A673 (cell line): ENCODE measurements around the gene TCF7. TPM values are rescaled to one million over a fixed set of nuclear protein-coding genes. Genes with fewer than 3 reads are reported as not detected.

Experiments
- BruUV-seq: library from RNA; stranded (reverse); fragments of 400-500 nt; replicated peaks from 2 replicates; lab custom pipeline; 2021; lab: Mats Ljungman, UMichigan
- CTCF ChIA-PET: fragments of 300-600 bp; sonication (Branson Sonifier 250); formaldehyde crosslinking; loops from one replicate; lab custom pipeline; 2022; ENCODE audit warnings: antibody characterized with exemption; lab: Charles Lee
- POLR2A ChIA-PET: fragments of 300-600 bp; sonication (Branson Sonifier 250); formaldehyde crosslinking; loops from one replicate; lab custom pipeline; 2022; ENCODE audit warnings: antibody characterized with exemption; ENCODE audit not compliant: low non-redundant PET; lab: Charles Lee
- DNase-seq: peaks from one replicate; pipeline ENCODE4 v3.0.0-alpha.2; 2015; ENCODE audit warnings: low spot score
- H3K27ac ChIP-seq: fragments of 200-600 bp; sonication (generic); 2 replicates; pipeline ENCODE4 v1.5.1; 2016; ENCODE audit warnings: mixed run types, low read depth, mild to moderate bottlenecking, mixed read lengths, antibody characterized with exemption, low read length; ENCODE audit not compliant: poor library complexity, severe bottlenecking
- H3K27me3 ChIP-seq: fragments of 200-600 bp; sonication (generic); replicated peaks from 2 replicates; pipeline ENCODE4 v1.6.1; 2017; ENCODE audit warnings: mixed run types, low read depth, mild to moderate bottlenecking, mixed read lengths, antibody characterized with exemption, low read length; ENCODE audit not compliant: insufficient read depth, poor library complexity
- H3K36me3 ChIP-seq: fragments of 200-600 bp; sonication (generic); 2 replicates; pipeline ENCODE4 v1.6.1; 2016; ENCODE audit warnings: mixed run types, mild to moderate bottlenecking, mixed read lengths, antibody characterized with exemption, low read length; ENCODE audit not compliant: insufficient read depth, poor library complexity, severe bottlenecking
- H3K4me1 ChIP-seq: fragments of 200-600 bp; sonication (generic); 2 replicates; pipeline ENCODE4 v1.6.1; 2017; ENCODE audit warnings: mixed run types, mild to moderate bottlenecking, mixed read lengths, antibody characterized with exemption, low read length; ENCODE audit not compliant: insufficient read depth, poor library complexity, severe bottlenecking
- H3K4me3 ChIP-seq: fragments of 200-600 bp; sonication (generic); 2 replicates; pipeline ENCODE4 v1.5.1; 2016; ENCODE audit warnings: low read depth, mixed run types, mild to moderate bottlenecking, mixed read lengths, low read length; ENCODE audit not compliant: poor library complexity, severe bottlenecking
- H3K9me3 ChIP-seq: fragments of 200-600 bp; sonication (generic); 2 replicates; pipeline ENCODE4 v1.6.1; 2016; ENCODE audit warnings: mixed run types, low read depth, mild to moderate bottlenecking, mixed read lengths, antibody characterized with exemption, low read length; ENCODE audit not compliant: poor library complexity, severe bottlenecking
- EZH2 ChIP-seq: fragments of 200-600 bp; sonication (generic); IDR thresholded peaks from 2 replicates; pipeline ENCODE4 v1.6.1; 2017; ENCODE audit warnings: borderline replicate concordance, low read depth, mild to moderate bottlenecking, mixed read lengths, antibody characterized with exemption, low read length; ENCODE audit not compliant: poor library complexity, severe bottlenecking
- intact Hi-C: fragments of 100-400 bp; cut with micrococcal nuclease; formaldehyde crosslinking; loops from one replicate; pipeline ENCODE4 v1.10.0; 2022; ENCODE audit not compliant: unreplicated experiment
- total RNA-seq: library from RNA; stranded (reverse); gene quantifications from 2 replicates; pipeline ENCODE4 v1.2.3, GENCODE V29; 2021
- TF ChIP-seq, protein P1 (sequence below): fragments of 300-800, 200-600 bp; sonication (generic); conservative IDR thresholded peaks from 2 replicates; pipeline ENCODE4 v1.5.1; 2017; ENCODE audit warnings: low read depth, mild to moderate bottlenecking, antibody characterized with exemption, low read length, moderate library complexity, mixed read lengths

Gene TCF7
- total RNA-seq, 1 experiment from 2014 or later, result 3.3 TPM

DNA sequence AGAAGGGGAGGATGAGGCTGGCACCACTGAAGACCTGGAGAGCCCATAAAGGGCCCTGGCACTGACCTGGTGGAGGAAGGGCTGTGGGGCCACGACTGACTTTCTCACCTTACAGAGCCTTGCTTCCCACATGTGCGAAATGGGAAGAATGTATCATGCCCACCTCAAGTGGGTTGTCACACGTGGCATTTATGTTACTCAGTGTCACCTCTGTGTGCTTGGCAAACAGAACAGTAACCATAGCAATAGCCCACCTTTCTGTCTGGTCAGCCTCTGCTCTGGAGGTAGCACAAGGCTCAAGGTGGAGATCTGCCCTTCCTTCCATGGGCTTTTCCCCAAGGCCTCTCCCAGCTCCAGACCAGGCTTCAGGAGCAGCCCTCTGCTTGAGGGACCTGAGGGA is 16.7 kb downstream of the TCF7 start:
- DNase-seq, result no peak
- intact Hi-C loops, result no loop called here
- Histone ChIP-seq H3K4me1 (no peaks in the 10 kb centered on the region), H3K27ac (no peak overlapping the region), H3K27me3 (no peaks in the 10 kb centered on the region), H3K9me3 (no peaks in the 10 kb centered on the region), H3K4me3 (no peak overlapping the region), H3K36me3 (peaks cover 21% of the 10 kb centered on the region)
- BruUV-seq, result no TSS peak
- ChIA-PET CTCF (no interaction called here), POLR2A (no interaction called here)
- TF ChIP-seq, protein P1, sequence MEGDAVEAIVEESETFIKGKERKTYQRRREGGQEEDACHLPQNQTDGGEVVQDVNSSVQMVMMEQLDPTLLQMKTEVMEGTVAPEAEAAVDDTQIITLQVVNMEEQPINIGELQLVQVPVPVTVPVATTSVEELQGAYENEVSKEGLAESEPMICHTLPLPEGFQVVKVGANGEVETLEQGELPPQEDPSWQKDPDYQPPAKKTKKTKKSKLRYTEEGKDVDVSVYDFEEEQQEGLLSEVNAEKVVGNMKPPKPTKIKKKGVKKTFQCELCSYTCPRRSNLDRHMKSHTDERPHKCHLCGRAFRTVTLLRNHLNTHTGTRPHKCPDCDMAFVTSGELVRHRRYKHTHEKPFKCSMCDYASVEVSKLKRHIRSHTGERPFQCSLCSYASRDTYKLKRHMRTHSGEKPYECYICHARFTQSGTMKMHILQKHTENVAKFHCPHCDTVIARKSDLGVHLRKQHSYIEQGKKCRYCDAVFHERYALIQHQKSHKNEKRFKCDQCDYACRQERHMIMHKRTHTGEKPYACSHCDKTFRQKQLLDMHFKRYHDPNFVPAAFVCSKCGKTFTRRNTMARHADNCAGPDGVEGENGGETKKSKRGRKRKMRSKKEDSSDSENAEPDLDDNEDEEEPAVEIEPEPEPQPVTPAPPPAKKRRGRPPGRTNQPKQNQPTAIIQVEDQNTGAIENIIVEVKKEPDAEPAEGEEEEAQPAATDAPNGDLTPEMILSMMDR, result no peak
- no peak for TF ChIP-seq EZH2

DNA sequence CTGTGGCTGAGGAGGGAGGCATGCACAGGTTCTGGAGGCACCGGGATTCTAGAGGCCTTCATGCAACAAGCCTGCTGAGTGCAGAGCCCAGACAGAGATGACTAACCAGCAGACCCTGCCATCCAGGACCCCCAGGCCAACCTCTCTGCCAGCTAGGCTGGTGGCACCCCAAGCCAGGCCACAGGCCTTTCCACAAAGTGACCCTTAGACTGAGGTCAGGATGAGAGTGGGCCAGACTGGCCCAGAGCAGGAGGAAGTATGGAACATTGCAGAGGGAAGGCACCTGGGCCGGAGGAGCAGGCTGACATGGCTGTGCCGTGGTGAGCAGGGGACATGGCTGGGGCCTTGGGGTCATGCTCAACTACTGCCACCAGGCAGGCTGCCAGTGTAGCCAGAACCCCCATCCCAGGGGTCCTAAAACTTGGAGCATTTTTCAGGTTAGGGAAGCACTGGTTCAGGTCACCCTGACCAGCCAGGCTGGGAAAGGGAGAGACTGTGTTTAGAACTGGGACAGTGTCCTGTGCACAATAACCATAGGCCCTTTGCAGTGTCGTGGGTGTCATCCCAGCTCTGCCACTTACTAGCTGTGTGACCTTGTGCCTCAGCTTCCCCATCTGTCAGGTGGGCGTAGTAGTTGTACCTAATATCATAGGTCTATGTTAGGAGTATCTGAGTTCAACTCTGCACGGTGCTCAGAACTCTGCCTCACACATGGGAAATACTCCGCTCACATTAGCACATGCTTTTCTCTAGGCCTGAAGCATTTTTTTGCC is 17.3 kb downstream of the TCF7 start:
- POLR2A ChIA-PET, result no interaction called here
- TF ChIP-seq, protein P1, result no peak
- no peak for TF ChIP-seq EZH2

DNA sequence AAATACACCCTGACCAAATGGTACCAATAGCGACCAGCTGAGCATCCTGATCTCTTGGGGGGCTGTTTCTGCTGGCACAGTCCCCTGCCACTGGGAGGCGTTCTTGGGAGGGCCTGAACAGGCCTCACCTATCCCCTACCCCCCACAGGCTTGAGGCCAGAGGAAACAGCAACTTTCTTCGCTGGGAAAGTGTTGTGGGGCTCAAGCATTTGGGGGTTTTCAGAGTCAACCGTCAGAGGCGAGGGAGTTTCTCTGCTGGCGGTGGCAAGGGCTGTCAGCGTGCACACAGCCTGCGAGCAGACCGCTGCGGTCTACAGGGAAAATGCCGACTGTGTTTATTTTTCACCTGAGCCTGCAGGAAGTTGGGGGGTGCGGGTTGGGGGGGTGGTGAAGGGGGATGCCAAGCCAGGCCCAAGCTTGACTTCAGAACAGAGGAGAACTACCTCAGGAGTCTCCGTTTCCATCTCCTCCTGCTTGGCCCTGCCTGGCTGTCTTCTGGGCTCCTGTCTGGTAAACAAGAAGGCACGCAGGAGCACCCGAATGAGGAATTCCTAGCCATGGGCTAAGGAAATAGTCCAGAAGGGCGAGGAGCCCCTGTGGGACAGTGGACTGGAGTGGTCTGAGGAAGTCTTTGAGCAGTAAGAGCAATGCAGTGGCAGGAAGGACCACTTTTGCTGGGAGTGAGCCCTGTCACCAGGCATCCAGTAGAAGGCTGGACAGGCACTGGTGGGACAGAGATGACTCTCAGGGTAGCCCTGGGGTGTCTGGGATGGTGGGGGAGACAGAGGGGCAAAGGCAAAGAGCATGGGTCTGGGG is 18.1 kb downstream of the TCF7 start:
- peaks cover 2% of the 10 kb centered on the region for H3K4me1 ChIP-seq
- no peaks in the 10 kb centered on the region for H3K9me3 ChIP-seq
- no TSS peak for BruUV-seq
- peaks cover 26% of the 10 kb centered on the region for H3K36me3 ChIP-seq
- TF ChIP-seq, protein P1, result no peak
- TF ChIP-seq EZH2, result no peak
- H3K4me3 ChIP-seq, result no peak overlapping the region
- H3K27ac ChIP-seq, result no peak overlapping the region
- no peak for DNase-seq
- H3K27me3 ChIP-seq, result no peaks in the 10 kb centered on the region
- ChIA-PET POLR2A (interaction anchor here (0.6 kb wide), 1 partner anchor 1072 kb away, joined by 4 read pairs; no protein-coding TSS in a partner anchor), CTCF (no interaction called here)
- intact Hi-C loops, result no loop called here

More for the DNA sequence above, 17.3 kb downstream of the TCF7 start:
- intact Hi-C loops, result no loop called here
- Histone ChIP-seq H3K9me3 (no peaks in the 10 kb centered on the region), H3K27ac (no peak overlapping the region), H3K4me1 (no peaks in the 10 kb centered on the region), H3K4me3 (no peak overlapping the region), H3K27me3 (no peaks in the 10 kb centered on the region), H3K36me3 (peaks cover 27% of the 10 kb centered on the region)
- no TSS peak for BruUV-seq
- CTCF ChIA-PET, result no interaction called here
- no peak for DNase-seq
